ENCODE data around the gene LRMDA.

DNA sequence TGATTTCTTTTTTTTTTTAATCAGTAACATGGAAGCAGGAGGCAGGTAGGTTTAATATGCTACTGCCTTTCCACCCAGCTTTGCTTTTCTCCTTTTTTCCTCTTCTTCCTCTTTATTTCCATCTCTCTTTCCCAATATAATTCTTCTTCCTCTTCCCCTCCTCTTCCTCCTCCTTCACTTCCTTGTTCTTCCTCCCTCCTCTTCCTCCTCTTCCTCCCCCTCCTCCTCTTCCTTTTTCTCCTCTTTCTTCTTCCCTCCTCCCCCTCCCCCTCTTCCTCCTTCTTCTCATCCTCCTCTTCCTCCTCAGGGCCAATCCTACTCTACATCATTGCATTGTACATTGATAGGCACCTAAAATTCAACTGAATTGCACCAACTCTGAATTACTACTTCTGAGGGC, 41.2 kb upstream of the LRMDA start:
- no peak for TF ChIP-seq POLR2A (IDR thresholded peaks at IDR 0.05)
- TF ChIP-seq, protein P1, sequence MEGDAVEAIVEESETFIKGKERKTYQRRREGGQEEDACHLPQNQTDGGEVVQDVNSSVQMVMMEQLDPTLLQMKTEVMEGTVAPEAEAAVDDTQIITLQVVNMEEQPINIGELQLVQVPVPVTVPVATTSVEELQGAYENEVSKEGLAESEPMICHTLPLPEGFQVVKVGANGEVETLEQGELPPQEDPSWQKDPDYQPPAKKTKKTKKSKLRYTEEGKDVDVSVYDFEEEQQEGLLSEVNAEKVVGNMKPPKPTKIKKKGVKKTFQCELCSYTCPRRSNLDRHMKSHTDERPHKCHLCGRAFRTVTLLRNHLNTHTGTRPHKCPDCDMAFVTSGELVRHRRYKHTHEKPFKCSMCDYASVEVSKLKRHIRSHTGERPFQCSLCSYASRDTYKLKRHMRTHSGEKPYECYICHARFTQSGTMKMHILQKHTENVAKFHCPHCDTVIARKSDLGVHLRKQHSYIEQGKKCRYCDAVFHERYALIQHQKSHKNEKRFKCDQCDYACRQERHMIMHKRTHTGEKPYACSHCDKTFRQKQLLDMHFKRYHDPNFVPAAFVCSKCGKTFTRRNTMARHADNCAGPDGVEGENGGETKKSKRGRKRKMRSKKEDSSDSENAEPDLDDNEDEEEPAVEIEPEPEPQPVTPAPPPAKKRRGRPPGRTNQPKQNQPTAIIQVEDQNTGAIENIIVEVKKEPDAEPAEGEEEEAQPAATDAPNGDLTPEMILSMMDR (IDR thresholded peaks at IDR 0.05) = no peak

All from adrenal gland (tissue), 5 donors.